Motor neuron (in vitro differentiated cells): ENCODE results near the gene FRK. TPM values are rescaled to one million over a fixed set of nuclear protein-coding genes. Genes with fewer than 3 reads are reported as not detected.
"Not testable (repeated sequence)": the region's sequence is repeated elsewhere in the genome, so short reads cannot be mapped to it uniquely, and the experiment has no call there.

Experiments used
- ATAC-seq, 8 experiments: fragments of 200-7000 bp; cut with Tn5 transposase; replicated peaks in 6 of 8; 2 replicates each; pipeline ENCODE4 v1.8.0; 2021; ENCODE audit warnings: mild to moderate bottlenecking in 8 of 8, moderate library complexity in 8 of 8
- H3K27ac ChIP-seq, 2 donors: fragments of 250-450 bp; sonication (Bioruptor Pico); 2 replicates each; pipeline ENCODE4 v1.9.0; 2021; ENCODE audit warnings: antibody characterized with exemption in 2 of 2, mild to moderate bottlenecking in 2 of 2, moderate library complexity in 1 of 2
- H3K4me1 ChIP-seq, 2 donors: fragments of 250-450 bp; sonication (Bioruptor Pico); replicated peaks in 1 of 2; 2 replicates each; pipeline ENCODE4 v1.6.1; 2021; ENCODE audit warnings: antibody characterized with exemption in 2 of 2, mild to moderate bottlenecking in 2 of 2, moderate library complexity in 1 of 2
- H3K4me3 ChIP-seq, 5 donors: fragments of 250-450 bp; sonication (Bioruptor Pico); 2 replicates each; pipeline ENCODE4 v1.9.0; 2021; ENCODE audit warnings: antibody characterized with exemption in 5 of 5, mild to moderate bottlenecking in 5 of 5, moderate library complexity in 4 of 5
- WGBS, 10 experiments: fragments of 450-650 bp; shearing (Covaris generic); methylation state at CpG; one replicate each; pipeline ENCODE4 v1.0.0; 2022; 5-methylcytosine and 5-hydroxymethylcytosine counted together
- in situ Hi-C, 9 experiments: fragments of 400-800 bp; cut with MboI; loops; one replicate each; pipeline ENCODE4 v1.15.0; 2021; ENCODE audit warnings: low sequenced_read_pairs in 9 of 9, low pct_unique_long_range_greater_than_20kb in 2 of 9; ENCODE audit not compliant: unreplicated experiment in 9 of 9
- total RNA-seq, 8 experiments: library from RNA; unstranded; fragments of 300-600 nt; gene quantifications; 2 replicates each; pipeline versions ENCODE4 v1.2.3 to v1.2.4, GENCODE V29; 2022

FRK gene
- total RNA-seq, 8 experiments from 2014 or later = 0.05 to 4.1 (median 0.24) TPM

DNA sequence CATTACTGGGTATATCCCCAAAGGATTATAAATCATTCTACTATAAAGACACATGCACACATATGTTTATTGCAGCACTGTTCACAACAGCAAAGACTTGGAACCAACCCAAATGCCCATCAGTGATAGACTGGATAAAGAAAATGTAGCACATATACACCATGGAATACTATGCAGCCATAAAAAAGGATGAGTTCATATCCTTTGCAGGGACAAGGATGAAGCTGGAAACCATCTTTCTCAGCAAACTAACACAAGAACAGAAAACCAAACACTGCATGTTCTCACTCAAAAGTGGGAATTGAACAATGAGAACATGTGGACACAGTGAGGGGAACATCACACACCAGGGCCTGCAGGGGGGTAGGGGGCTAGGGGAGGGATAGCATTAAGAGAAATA, 14.4 kb downstream of the FRK start:
- H3K4me1 ChIP-seq, ATAC-seq, in situ Hi-C loops: not testable (repeated sequence)

GRCh38 chr6:116041934-116042333, 18.8 kb downstream of the FRK start:
- Histone ChIP-seq H3K4me1 (no peaks in the 10 kb centered on the region), H3K27ac (no peak overlapping the region), H3K4me3 (no peak overlapping the region)
- WGBS, 10 experiments = 33 to 100% (median 83%) methylated on average over 1 to 4 of the region's 5 CpGs; no CpG with 5 or more reads in 4 of the 10 experiments
- ATAC-seq = no peak
- in situ Hi-C loops = no loop called here

More for the DNA sequence above, 14.4 kb downstream of the FRK start:
- not testable (repeated sequence) for H3K27ac ChIP-seq, H3K4me3 ChIP-seq

GRCh38 chr6:116040993-116041392, 19.7 kb downstream of the FRK start:
- Histone ChIP-seq H3K4me3 (no peak overlapping the region), H3K4me1 (no peaks in the 10 kb centered on the region), H3K27ac (no peak overlapping the region)
- in situ Hi-C loops = no loop called here
- no peak for ATAC-seq
- WGBS, 10 experiments = 89 to 100% (median 98%) methylated on average over 1 to 2 of the region's 2 CpGs

DNA sequence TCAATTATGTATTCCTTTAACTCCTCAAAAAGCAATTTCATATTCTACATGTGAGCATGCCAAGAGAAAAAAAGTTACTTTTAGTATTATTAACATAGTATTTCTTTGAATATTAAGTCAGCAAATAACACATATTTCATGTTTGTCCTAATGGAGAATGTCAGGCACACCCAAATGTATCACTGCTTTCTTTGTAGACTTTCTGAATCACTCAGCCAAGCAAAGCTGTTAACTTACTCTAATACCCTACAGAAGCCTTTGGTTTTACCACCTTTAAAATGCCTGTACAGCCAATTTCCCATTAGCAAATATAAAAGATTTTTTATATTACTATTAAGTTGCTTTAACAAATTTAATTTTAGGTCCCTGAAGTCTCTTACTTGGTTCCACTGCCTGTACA, 23.8 kb downstream of the FRK start:
- Histone ChIP-seq H3K4me1 (peaks cover 0 to 5% of the 10 kb centered on the region in 2 donors), H3K27ac (no peak overlapping the region), H3K4me3 (no peak overlapping the region)
- peak in 3 of 8 experiments; percentile 36 to 60 (median 38) for ATAC-seq
- in situ Hi-C loops = no loop called here

- no peak for ATAC-seq
- Histone ChIP-seq H3K4me1 (peaks cover 0 to 5% of the 10 kb centered on the region in 2 donors), H3K4me3 (no peak overlapping the region), H3K27ac (no peak overlapping the region)
- in situ Hi-C loops = no loop called here
- 25 to 100% (median 68%) methylated on average over 1 to 2 of the region's 2 CpGs for WGBS, 10 experiments
Measured at GRCh38 chr6:116036075-116036773, 24.5 kb downstream of the FRK start.

GRCh38 chr6:116035616-116036015, 25.1 kb downstream of the FRK start:
- in situ Hi-C loops = no loop called here

GRCh38 chr6:116034327-116034726, 26.4 kb downstream of the FRK start:
- H3K27ac ChIP-seq = no peak overlapping the region
- no peak overlapping the region for H3K4me3 ChIP-seq
- H3K4me1 ChIP-seq = peaks cover 0 to 5% of the 10 kb centered on the region in 2 donors
- in situ Hi-C loops = no loop called here
- 0 to 100% (median 73%) methylated on average over 1 to 2 of the region's 2 CpGs for WGBS, 10 experiments
- peak in 3 of 8 experiments; percentile 39 to 83 (median 74) for ATAC-seq

More at GRCh38 chr6:116035616-116036015, 25.1 kb downstream of the FRK start:
- Histone ChIP-seq H3K27ac (no peak overlapping the region), H3K4me1 (peaks cover 0 to 5% of the 10 kb centered on the region in 2 donors), H3K4me3 (no peak overlapping the region)
- ATAC-seq = no peak
- 50 to 100% (median 83%) methylated on average over 2 to 4 of the region's 4 CpGs for WGBS, 10 experiments

DNA sequence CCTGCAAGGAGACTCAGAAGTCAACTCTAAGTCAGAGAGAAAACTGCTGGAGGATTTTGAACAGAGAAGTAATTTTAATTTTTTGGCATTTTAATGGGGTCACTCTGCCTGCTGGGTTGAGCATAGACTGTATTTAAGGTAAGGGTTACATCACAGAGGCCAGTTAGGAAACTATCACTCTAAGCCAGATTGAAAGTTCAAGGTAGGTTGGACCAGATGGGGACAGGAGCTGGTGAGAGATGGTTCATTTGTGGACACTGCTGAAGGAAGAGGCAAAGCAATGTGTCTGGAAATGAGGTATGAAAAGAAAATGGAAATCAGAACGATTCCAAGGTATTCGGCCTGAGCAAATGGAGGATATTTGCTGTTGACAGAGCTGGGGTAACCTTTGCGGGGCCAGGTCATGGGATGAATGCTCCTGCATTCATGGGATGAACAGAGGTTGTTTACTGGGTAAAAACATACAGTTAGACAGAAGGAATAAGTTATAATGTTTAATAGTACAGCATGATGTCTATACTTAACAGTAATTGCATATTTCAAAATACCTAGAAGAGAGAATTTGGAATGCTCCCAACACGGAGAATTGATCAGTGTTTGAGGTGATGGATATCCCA, 26.9 kb downstream of the FRK start:
- Histone ChIP-seq H3K27ac (no peak overlapping the region), H3K4me1 (peaks cover 0 to 5% of the 10 kb centered on the region in 2 donors), H3K4me3 (no peak overlapping the region)
- no peak for ATAC-seq
- in situ Hi-C loops = no loop called here
- WGBS, 10 experiments = 53 to 100% (median 90%) methylated on average over 1 to 4 of the region's 4 CpGs; no CpG with 5 or more reads in 1 of the 10 experiments

DNA sequence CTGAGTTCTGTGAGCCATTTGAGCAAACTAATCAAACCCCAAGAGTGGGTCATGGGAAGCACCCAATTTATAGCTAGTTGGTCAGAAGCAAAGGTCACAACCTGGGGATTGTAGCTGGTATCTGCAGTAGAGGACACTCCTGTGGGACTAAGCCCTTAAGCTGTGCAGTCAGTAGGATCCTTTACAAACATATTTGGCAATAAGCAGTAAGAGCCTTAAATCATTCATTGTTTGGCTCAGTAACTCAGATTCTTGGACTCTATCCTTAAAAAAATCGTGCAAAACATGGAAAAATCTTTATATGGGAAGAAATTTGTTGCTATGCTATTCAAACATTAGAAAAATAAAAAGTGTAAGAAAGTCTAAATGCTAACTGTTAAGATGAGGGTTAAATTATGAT, 29.9 kb downstream of the FRK start:
- no peak for ATAC-seq
- in situ Hi-C loops = no loop called here
- 0 to 92% (median 53%) methylated on average over 1 of the region's 1 CpG for WGBS, 10 experiments
- Histone ChIP-seq H3K27ac (no peak overlapping the region), H3K4me3 (no peak overlapping the region), H3K4me1 (peaks cover 0 to 5% of the 10 kb centered on the region in 2 donors)

- in situ Hi-C loops = no loop called here
- Histone ChIP-seq H3K27ac (no peak overlapping the region), H3K4me3 (no peak overlapping the region), H3K4me1 (peaks cover 0 to 5% of the 10 kb centered on the region in 2 donors)
- 0 to 86% (median 30%) methylated on average over 1 of the region's 1 CpG; no CpG with 5 or more reads in 2 of the 10 experiments for WGBS, 10 experiments
- no peak for ATAC-seq
Measured at GRCh38 chr6:116029535-116029934, 31.2 kb downstream of the FRK start.

DNA sequence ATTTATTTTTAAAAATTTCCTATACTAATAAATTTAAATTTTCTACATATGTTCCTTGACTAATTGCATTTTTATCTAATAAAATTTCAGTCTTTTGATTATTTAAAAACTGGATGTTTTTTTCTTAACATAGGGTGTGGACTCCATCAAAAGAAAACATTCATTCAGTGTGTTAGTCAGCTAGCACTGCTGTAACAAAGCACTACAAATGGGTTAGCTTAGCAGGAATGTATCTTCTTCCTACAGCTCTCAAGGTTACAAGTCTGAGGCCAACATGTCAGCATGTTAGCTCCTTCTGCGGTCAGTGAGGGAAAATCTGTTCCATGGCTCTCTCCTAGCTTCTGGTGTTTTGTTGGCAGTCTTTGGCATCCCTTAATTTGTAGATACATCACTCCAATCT, 32.5 kb downstream of the FRK start:
- Histone ChIP-seq H3K4me3 (no peak overlapping the region), H3K4me1 (peaks cover 0 to 5% of the 10 kb centered on the region in 2 donors), H3K27ac (no peak overlapping the region)
- ATAC-seq = peak in 2 of 8 experiments; percentile 20 to 59
- 83 to 100% (median 100%) methylated on average over 1 of the region's 1 CpG; no CpG with 5 or more reads in 6 of the 10 experiments for WGBS, 10 experiments
- in situ Hi-C loops = no loop called here

DNA sequence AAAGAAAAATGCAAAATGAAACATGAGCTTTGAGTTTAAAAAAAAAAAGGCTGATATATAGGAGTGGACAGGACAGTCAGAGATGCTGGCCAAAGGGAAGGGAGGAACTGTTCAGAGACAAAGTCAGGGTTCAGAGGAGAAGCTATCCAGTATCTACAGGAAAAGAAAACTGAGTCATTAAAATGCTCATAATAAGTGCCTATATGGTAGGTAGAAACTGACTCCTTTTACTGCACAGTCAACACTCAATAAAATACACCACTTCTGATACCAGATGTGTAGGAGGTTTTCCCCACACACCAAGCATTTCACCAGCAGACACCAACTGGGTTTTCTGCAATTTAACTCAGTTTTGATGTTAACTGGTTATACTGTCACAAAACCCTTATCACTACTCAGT, 32.9 kb downstream of the FRK start:
- peaks cover 0 to 2% of the 10 kb centered on the region in 2 donors for H3K4me1 ChIP-seq
- H3K4me3 ChIP-seq = no peak overlapping the region
- H3K27ac ChIP-seq = no peak overlapping the region
- peak in 2 of 8 experiments; percentile 43 to 61 for ATAC-seq
- in situ Hi-C loops = no loop called here

- H3K4me1 ChIP-seq = no peaks in the 10 kb centered on the region
- in situ Hi-C loops = no loop called here
- H3K4me3 ChIP-seq = no peak overlapping the region
- ATAC-seq = no peak
- no peak overlapping the region for H3K27ac ChIP-seq
Measured at GRCh38 chr6:116025405-116025804, 35.3 kb downstream of the FRK start.
